ENCODE results near the gene N4BP2.
"Not testable (repeated sequence)": the region's sequence is repeated elsewhere in the genome, so short reads cannot be mapped to it uniquely, and the experiment has no call there.

The N4BP2 gene

DNA sequence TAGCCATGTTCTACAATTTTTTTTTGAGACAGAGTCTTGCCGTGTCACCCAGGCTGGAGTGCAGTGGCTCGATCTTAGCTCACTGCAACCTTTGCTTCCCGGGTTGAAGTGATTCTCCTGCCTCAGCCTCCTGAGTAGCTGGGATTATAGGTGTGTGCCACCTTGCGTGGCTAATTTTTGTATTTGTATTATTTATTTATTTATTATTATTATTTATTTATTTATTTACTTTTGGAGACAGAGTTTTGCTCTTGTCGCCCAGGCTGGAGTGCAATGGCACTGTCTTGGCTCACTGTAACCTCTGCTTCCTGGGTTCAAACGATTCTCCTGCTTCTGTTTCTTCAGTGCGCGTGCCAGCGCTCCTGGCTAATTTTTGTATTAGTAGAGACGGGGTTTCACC is 36.8 kb downstream of the N4BP2 start:
- DNase-seq, result not testable (repeated sequence)

DNA sequence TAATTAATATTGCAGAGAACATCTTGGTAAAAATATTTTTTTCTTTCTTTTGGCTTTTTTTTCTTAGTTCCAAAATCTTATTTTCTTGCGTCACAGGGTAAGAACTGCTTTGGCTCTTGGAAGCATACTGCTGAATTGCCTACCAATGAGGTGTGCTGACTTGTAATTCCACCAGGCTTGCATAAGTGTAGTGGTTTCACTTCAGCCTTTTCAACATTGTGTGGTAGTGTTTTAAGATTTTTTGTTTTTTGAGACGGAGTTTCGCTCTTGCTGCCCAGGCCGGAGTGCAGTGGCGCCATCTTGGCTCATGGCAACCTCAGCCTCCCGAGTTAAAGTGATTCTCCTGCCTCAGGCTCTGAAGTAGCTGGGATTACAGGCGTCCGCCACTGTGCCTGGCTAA is 42.4 kb downstream of the N4BP2 start:
- DNase-seq, result no peak

- not testable (repeated sequence) for DNase-seq
Measured at GRCh38 chr4:40107150-40107549, 50.5 kb downstream of the N4BP2 start.

GRCh38 chr4:40112027-40112792 is 55.6 kb downstream of the N4BP2 start:
- DNase-seq, result no peak

DNA sequence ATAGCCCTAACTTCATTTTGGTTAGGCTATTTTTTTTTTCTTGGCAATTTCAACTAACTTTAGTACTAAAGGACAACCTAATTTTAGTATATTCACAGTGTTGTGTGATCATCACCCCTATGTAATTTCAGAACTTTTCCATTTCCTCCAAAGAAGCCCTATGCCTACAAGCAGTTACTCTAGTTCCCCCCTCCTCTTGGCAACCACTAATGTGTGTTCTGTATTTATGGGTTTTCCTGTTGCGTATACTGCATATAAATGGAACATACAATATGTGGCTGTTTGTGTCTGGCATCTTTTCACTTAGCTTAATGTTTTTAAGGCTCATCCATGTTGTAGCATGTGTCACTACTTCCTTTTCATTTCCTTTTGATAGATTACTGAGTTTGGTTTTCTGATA is 57.6 kb downstream of the N4BP2 start:
- no peak for DNase-seq

DNA sequence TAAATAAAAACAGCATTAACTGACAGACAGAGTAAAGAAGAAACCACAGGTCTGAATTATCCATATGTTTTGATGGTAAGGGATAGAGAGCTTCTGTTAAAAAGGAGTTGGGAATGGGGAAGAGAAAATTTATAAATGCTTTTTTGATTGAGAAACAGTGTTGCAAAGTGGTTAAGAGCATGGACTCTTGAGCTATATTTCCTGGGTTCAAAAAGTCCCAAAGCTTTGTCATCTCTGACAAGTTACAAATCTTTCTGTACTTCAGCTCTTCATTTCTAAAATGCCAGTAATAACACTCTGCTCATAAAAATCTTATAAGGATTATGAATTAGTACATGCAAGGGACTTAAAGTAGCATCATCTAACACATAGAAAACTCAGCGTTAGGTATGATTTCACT is 62.2 kb downstream of the N4BP2 start:
- DNase-seq, result no peak

- DNase-seq, result no peak
Measured at GRCh38 chr4:40119344-40119743, 62.7 kb downstream of the N4BP2 start.

DNA sequence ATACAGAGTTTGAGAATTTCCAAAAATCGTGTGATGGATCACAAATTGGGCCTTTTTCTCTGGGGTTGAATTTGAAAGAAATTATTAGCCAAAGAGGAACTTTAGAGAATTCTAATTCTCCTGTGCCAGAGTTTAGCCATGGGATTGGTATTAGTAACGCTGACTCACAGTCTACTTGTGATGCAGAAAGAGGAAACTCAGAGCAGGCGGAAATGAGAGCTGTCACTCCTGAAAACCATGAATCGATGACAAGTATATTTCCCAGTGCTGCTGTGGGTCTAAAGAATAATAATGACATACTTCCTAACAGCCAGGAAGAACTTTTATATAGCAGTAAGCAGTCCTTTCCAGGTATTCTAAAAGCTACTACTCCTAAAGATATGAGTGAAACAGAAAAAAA is 64.9 kb downstream of the N4BP2 start:
- no peak for DNase-seq

DNA sequence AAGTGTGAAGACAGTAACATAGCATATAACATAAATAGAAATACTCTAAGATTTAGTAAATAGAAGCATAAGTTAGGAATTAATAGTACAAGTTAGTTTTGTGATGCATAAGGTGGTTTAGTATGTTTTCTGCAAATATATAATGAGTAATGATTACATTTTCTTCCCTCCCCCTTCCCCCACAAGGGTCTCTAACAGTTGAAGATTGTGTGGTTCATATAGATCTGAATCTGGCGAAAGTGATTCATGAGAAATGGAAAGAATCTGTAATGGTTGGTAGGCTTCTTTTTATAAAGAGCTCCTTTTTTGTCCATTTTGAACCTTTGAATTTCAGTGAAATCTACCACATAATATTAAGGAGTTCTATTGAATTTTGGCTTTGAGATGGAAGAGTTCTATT is 66.3 kb downstream of the N4BP2 start:
- DNase-seq, result no peak

- no peak for DNase-seq
Measured at GRCh38 chr4:40124690-40125089, 68.0 kb downstream of the N4BP2 start.

DNA sequence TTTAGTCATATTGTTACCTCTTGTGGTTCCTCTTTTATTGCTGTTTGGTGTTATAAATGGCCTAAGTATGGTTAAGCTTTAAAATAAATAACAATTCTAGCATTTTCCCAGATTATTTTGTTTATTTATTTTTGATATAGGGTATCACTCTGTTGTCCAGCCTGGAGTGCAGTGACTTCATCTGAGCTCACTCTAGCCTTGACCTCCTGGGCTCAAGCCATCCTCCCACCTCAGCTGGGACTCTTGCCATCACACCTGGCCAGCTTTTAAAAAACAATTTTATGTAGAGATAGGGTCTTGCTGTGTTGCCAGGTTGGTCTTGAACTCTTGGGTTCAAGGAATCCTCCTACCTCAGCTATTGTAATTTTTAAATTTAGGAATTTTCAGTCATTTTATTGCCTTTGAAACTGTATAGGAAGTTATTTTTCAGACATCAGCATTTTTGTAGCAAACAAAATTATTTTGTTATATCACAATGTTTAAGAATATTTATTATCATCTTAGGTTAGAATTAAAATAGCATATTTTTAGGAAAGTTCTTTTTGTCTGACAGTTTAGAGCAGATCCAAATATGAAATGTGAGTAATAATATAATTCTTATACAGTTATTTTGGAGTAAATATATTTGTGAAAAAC is 73.9 kb downstream of the N4BP2 start:
- no peak for DNase-seq

DNA sequence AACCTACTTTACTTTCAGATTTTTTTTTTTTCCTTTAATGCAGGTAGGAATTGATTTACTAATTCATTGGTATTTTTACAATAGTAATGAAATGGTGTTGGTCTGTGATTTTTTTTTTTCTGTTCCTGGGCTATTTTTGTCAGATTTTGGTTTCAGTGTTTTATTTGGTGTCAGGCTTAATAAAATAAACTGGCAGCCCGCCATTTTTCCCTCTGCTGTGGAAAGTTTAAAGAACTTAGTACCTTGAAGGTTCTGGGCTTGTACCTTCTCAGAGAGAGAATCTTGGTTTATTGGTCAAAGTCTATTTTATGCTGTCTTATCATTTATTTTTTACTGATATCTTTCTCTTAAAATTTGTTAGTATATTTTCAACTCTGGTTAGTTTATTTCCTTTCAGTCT is 76.2 kb downstream of the N4BP2 start:
- DNase-seq, result no peak

DNA sequence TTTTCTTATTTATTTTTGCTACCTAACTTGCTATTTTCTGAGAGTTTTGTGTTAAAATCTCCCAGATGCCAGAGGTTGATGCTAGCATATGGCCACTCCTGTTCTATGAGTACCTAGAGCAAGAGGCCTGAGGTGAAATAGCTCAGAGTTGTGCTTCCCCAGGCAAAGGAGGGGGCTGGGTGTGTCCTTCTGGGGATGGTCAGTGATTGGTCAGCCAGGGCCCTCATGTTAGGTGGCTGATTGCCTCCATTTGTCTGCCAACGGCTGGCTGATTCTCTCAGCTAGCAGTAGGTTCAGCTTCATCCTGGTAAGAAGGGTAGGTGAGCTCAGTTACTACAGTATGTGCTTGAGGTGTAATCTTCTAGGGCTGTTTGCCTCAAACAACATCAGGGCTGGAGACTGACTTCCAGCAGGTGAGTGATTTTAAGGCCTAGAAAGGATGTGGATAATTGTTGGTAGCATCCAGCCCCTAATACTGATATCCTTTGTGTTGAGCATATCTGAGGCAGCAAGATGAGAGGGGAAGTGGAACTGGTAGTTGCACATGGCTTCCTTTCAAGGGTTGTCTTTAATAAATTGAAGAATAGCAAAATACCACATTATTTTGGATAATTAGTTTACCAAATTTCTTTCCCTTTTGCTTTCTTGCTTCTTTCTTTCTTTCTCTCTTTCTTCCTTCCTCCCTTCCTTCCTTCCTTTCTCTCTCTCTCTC is 77.7 kb downstream of the N4BP2 start:
- DNase-seq, result no peak

DNA sequence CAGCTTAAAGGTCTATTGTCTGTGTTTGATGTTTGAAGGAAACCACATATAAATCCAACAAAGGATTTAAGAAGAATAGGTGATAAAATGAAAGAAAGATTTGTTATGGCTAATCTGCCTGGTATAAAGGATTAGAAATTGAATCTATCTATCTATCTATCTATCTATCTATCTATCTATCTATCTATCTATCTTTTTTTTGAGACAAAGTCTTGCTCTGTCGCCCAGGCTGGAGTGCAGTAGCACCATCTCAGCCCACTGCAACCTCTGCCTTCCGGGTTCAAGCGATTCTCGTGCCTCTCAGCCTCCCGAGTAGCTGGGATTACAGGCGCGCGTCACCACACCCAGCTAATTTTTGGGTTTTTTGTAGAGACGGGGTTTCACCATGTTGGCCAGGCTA is 79.6 kb downstream of the N4BP2 start:
- not testable (repeated sequence) for DNase-seq

DNA sequence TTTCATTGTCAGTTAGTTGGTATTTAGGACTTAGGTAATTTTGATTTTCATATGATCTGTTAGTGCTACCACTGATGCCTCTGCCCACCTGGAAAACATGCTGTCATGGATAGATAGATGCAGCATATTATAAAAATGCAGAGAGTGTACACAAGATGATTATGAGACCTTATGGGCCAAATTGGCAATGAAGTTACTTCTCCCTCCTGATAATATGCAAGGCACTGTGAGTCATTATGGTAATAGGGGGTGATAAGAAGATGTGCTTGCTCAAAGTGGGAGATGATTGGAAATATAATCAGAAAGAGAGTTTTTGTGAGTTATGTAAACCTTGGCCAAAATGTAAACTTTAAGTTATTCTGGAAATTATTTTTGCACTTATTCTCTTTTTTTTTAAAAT is 83.5 kb downstream of the N4BP2 start:
- no peak for DNase-seq

GRCh38 chr4:40140597-40140996 is 83.9 kb downstream of the N4BP2 start:
- DNase-seq, result not testable (repeated sequence)

DNA sequence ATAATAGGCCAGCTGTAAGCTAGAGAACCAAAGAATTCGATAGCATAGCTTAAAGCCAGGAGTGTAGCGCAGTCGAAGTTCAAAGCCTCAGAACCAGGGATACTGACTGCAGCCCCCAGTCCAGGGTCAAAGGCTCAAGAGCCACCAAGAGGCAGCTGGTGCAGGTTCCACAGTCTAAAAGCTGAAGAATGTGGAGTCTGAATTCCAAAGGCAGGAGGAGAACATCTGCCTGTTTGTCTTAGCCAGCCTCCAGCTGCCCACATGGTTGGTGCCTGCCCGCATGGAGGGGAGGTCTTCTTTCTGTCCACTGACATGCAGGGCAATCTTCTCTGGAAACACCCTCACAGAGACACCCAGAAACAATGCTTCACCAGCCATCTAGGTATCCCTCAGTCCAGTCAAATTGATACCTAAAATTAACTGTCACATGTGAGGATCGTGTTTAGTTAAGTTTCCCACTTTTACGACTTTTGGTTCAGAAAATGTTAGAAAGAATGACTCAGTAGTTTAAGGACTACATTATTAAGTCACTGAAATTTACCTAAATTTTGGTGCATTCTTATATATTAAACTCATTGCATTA is 87.4 kb downstream of the N4BP2 start:
- DNase-seq, result no peak

GRCh38 chr4:40144716-40145115 is 88.1 kb downstream of the N4BP2 start:
- no peak for DNase-seq

GRCh38 chr4:40147490-40147889 is 90.8 kb downstream of the N4BP2 start:
- not testable (repeated sequence) for DNase-seq

- DNase-seq, result peak; percentile 74
Measured at GRCh38 chr4:40149960-40150385, 93.3 kb downstream of the N4BP2 start.

GRCh38 chr4:40150932-40151331 is 94.3 kb downstream of the N4BP2 start:
- no peak for DNase-seq

- DNase-seq, result no peak
Measured at GRCh38 chr4:40152637-40153036, 96.0 kb downstream of the N4BP2 start.

- DNase-seq, result no peak
Measured at GRCh38 chr4:40157436-40157835, 100.8 kb downstream of the N4BP2 start.

GRCh38 chr4:40160258-40160657 is 103.6 kb downstream of the N4BP2 start:
- no peak for DNase-seq

Data from islet precursor cell (in vitro differentiated cells).